Stimulated activated CD8-positive, alpha-beta memory T cell treated with anti-CD3 and anti-CD28 coated beads, Interleukin-12 subunit alpha, Interleukin-12 subunit beta, amount 100 ng/mL, for 24 hours (primary cell): Measurements from ENCODE around the gene LETMD1.

Experiments
- DNase-seq: peaks from one replicate; pipeline ENCODE4 v3.0.0-alpha.2; 2020; ENCODE audit errors: extremely low read depth

LETMD1 gene

GRCh38 chr12:51025836-51026638, 22.1 kb upstream of the LETMD1 start, which contains the start of gene SLC11A2:
Gene SLC11A2 (minus strand): TSS chr12:51026384. CDS start chr12:51010728, 15,656 bp downstream.
- DNase-seq = peak; percentile 86

GRCh38 chr12:51027342-51027835, 20.7 kb upstream of the LETMD1 start:
- no peak for DNase-seq

GRCh38 chr12:51028126-51028812, 19.9 kb upstream of the LETMD1 start:
- DNase-seq = no peak

- DNase-seq = no peak
Observed at GRCh38 chr12:51028813-51029150, 19.3 kb upstream of the LETMD1 start.

- DNase-seq = no peak
Observed at GRCh38 chr12:51033048-51033447, 15.1 kb upstream of the LETMD1 start.

- DNase-seq = no peak
Observed at GRCh38 chr12:51033457-51034089, 14.6 kb upstream of the LETMD1 start.

- no peak for DNase-seq
Observed at GRCh38 chr12:51036279-51036678, 11.8 kb upstream of the LETMD1 start.

GRCh38 chr12:51048661-51049251, 629 bp downstream of the LETMD1 start:
- no peak for DNase-seq

- DNase-seq = no peak
Observed at GRCh38 chr12:51049525-51049924, 1.4 kb downstream of the LETMD1 start.

GRCh38 chr12:51051787-51052186, 3.7 kb downstream of the LETMD1 start:
- no peak for DNase-seq

GRCh38 chr12:51055060-51055459, 6.9 kb downstream of the LETMD1 start:
- no peak for DNase-seq

- DNase-seq = no peak
Observed at GRCh38 chr12:51056242-51056641, 8.1 kb downstream of the LETMD1 start.

GRCh38 chr12:51059086-51059485, 11.0 kb downstream of the LETMD1 start:
- no peak for DNase-seq

- no peak for DNase-seq
Observed at GRCh38 chr12:51062631-51063397, 14.7 kb downstream of the LETMD1 start.

GRCh38 chr12:51065530-51065929, 17.4 kb downstream of the LETMD1 start:
- no peak for DNase-seq

- DNase-seq = no peak
Observed at GRCh38 chr12:51067229-51067628, 19.1 kb downstream of the LETMD1 start.

GRCh38 chr12:51067771-51068170, 19.6 kb downstream of the LETMD1 start:
- DNase-seq = no peak

GRCh38 chr12:51070004-51070403, 21.9 kb downstream of the LETMD1 start:
- DNase-seq = no peak

- DNase-seq = no peak
Observed at GRCh38 chr12:51071663-51072062, 23.5 kb downstream of the LETMD1 start.

GRCh38 chr12:51075390-51075789, 27.3 kb downstream of the LETMD1 start:
- no peak for DNase-seq

GRCh38 chr12:51076236-51076930, 28.3 kb downstream of the LETMD1 start:
- DNase-seq = no peak
